HepG2 (cell line): Measurements from ENCODE around the gene ZKSCAN5. TPM values are rescaled to one million over a fixed set of nuclear protein-coding genes. Genes with fewer than 3 reads are reported as not detected.

Experiments
- ASH2L ChIP-seq: fragments of 300-600, 200-600 bp; sonication (generic); IDR thresholded peaks from 2 replicates; pipeline ENCODE4 v1.7.0; 2017; ENCODE audit warnings: low read depth, mild to moderate bottlenecking, moderate library complexity, mixed read lengths, low read length; ENCODE audit not compliant: insufficient read length
- CBX5 ChIP-seq: sonication (generic); formaldehyde crosslinking; IDR thresholded peaks from 2 replicates; pipeline ENCODE4 v1.4.0; 2020; ENCODE audit warnings: missing genetic modification reagents, borderline replicate concordance
- DMTF1 ChIP-seq: sonication (generic); formaldehyde crosslinking; IDR thresholded peaks from 2 replicates; pipeline ENCODE4 v1.4.0; 2020; ENCODE audit warnings: mild to moderate bottlenecking, missing genetic modification reagents
- GMEB1 ChIP-seq: sonication (generic); formaldehyde crosslinking; IDR thresholded peaks from 2 replicates; pipeline ENCODE4 v1.5.1; 2020; ENCODE audit warnings: missing genetic modification reagents, mild to moderate bottlenecking, borderline replicate concordance
- IRF2 ChIP-seq: IDR thresholded peaks from 2 replicates; pipeline ENCODE4 v1.6.1; 2018; ENCODE audit warnings: missing genetic modification reagents, missing compliant biosample characterization
- ISL2 ChIP-seq: sonication (generic); formaldehyde crosslinking; IDR thresholded peaks from 2 replicates; pipeline ENCODE4 v1.5.0; 2020; ENCODE audit warnings: missing genetic modification reagents
- KDM3A ChIP-seq: IDR thresholded peaks from 2 replicates; pipeline ENCODE4 v1.6.1; 2018; ENCODE audit warnings: low read depth, missing compliant biosample characterization
- MAZ ChIP-seq, 2 experiments: sonication (generic) in 1 of 2; formaldehyde crosslinking in 1 of 2; IDR thresholded peaks; 2 replicates each; pipeline versions ENCODE4 v1.5.0 to v1.6.1; 2012 to 2020; ENCODE audit warnings: low read depth in 2 of 2, mild to moderate bottlenecking in 2 of 2, borderline replicate concordance in 1 of 2, improper control_type of control experiment in 1 of 2, low read length in 1 of 2, missing genetic modification reagents in 1 of 2, moderate library complexity in 1 of 2
- MXD4 ChIP-seq: IDR thresholded peaks from 2 replicates; pipeline ENCODE4 v1.6.1; 2016; ENCODE audit warnings: mild to moderate bottlenecking, missing biosample characterization, missing genetic modification reagents
- MYPOP ChIP-seq: sonication (generic); formaldehyde crosslinking; IDR thresholded peaks from 2 replicates; pipeline ENCODE4 v1.8.1; 2023; ENCODE audit warnings: mild to moderate bottlenecking, moderate library complexity, missing genetic modification reagents
- NFE2 ChIP-seq: sonication (generic); formaldehyde crosslinking; IDR thresholded peaks from 2 replicates; pipeline ENCODE4 v1.4.0; 2020; ENCODE audit warnings: missing genetic modification reagents
- NFRKB ChIP-seq: fragments of 450-650 bp; IDR thresholded peaks from 2 replicates; pipeline ENCODE4 v1.6.1; 2017
- PHF5A ChIP-seq: IDR thresholded peaks from one replicate; pipeline ENCODE4 v1.6.1; 2018; ENCODE audit warnings: low read depth, missing genetic modification reagents; ENCODE audit not compliant: unreplicated experiment
- STAT5B ChIP-seq: sonication (generic); formaldehyde crosslinking; IDR thresholded peaks from 2 replicates; pipeline ENCODE4 v1.4.0; 2020; ENCODE audit warnings: missing genetic modification reagents
- UBTF ChIP-seq: sonication (generic); formaldehyde crosslinking; IDR thresholded peaks from 2 replicates; pipeline ENCODE4 v1.4.0; 2020; ENCODE audit warnings: mild to moderate bottlenecking, missing genetic modification reagents
- ZBTB3 ChIP-seq: sonication (generic); formaldehyde crosslinking; IDR thresholded peaks from 2 replicates; pipeline ENCODE4 v1.4.0; 2020; ENCODE audit warnings: low read depth, mild to moderate bottlenecking, moderate library complexity, missing genetic modification reagents, borderline replicate concordance
- ZMYM4 ChIP-seq: sonication (generic); formaldehyde crosslinking; IDR thresholded peaks from 2 replicates; pipeline ENCODE4 v1.8.1; 2023; ENCODE audit warnings: mild to moderate bottlenecking, missing genetic modification reagents
- ZNF343 ChIP-seq: sonication (generic); formaldehyde crosslinking; IDR thresholded peaks from 2 replicates; pipeline ENCODE4 v1.4.0; 2020; ENCODE audit warnings: mild to moderate bottlenecking, missing genetic modification reagents
- ZNF451 ChIP-seq: sonication (generic); formaldehyde crosslinking; IDR thresholded peaks from 2 replicates; pipeline ENCODE4 v1.5.0; 2020; ENCODE audit warnings: mild to moderate bottlenecking, missing genetic modification reagents
- ZNF501 ChIP-seq: sonication (generic); formaldehyde crosslinking; IDR thresholded peaks from 2 replicates; pipeline ENCODE4 v1.5.1; 2020; ENCODE audit warnings: mild to moderate bottlenecking, moderate library complexity, missing genetic modification reagents
- ZNF749 ChIP-seq: sonication (generic); formaldehyde crosslinking; IDR thresholded peaks from 2 replicates; pipeline ENCODE4 v1.8.0; 2022; ENCODE audit warnings: mild to moderate bottlenecking, missing genetic modification reagents, moderate library complexity, borderline replicate concordance
- polyA plus RNA-seq, 8 experiments: library from polyadenylated mRNA; depleted of rRNA in 3 of 8; stranded (reverse) in 7 of 8; unstranded in 1 of 8; fragments of >200 nt; fragmentation: Illumina TruSeq in 4 of 8; extraction: Trizol in 4 of 8; gene quantifications; 2 replicates each; pipeline versions ENCODE4 v1.2.1 to v1.2.3, GENCODE V29; 2011 to 2016; ENCODE audit warnings: low read depth in 4 of 8, missing spikeins in 1 of 8, mixed read lengths in 1 of 8; ENCODE audit not compliant: insufficient read depth in 1 of 8
- total RNA-seq, 5 experiments: library from RNA; depleted of rRNA; stranded (reverse); fragments of >200 nt; fragmentation: Illumina TruSeq; extraction: Trizol; gene quantifications; 2 replicates each; pipeline ENCODE4 v1.2.3, GENCODE V29; 2016; ENCODE audit warnings: low read depth in 1 of 5

Gene ZKSCAN5
- total and polyA plus RNA-seq, 2 of the 13 experiments (the other 11 are each of a cell fraction or from before 2014, with no cell fraction given) = 5.5 to 11.7 TPM

GRCh38 chr7:99551767-99552463 is 47.5 kb downstream of the ZKSCAN5 start, which contains the start of gene FAM200A (continued):
- peak; percentile 66 for TF ChIP-seq GMEB1
- TF ChIP-seq ZNF749 (CRISPR knock-in tag) = no peak
- TF ChIP-seq DMTF1 (CRISPR knock-in tag) = no peak
- peak; percentile 55; the same call in 1 of the 2 replicates for TF ChIP-seq CBX5 (CRISPR knock-in tag)
- peak; percentile 70; the same call in 1 of the 2 replicates for TF ChIP-seq MYPOP (CRISPR knock-in tag)
- TF ChIP-seq STAT5B (CRISPR knock-in tag) = no peak
- TF ChIP-seq ISL2 = no peak
- TF ChIP-seq MXD4 (CRISPR knock-in tag) = peak; percentile 51; the same call in 1 of the 2 replicates
- no peak for TF ChIP-seq ZBTB3 (CRISPR knock-in tag)
- TF ChIP-seq PHF5A (CRISPR knock-in tag) = no peak
- peak; percentile 87 for TF ChIP-seq IRF2
- TF ChIP-seq ZMYM4 (CRISPR knock-in tag) = peak; percentile 70; the same call in 1 of the 2 replicates
- TF ChIP-seq ZNF343 (CRISPR knock-in tag) = no peak
- TF ChIP-seq UBTF (CRISPR knock-in tag) = peak; percentile 69
- peak; percentile 79; the same call in 1 of the 2 replicates for TF ChIP-seq KDM3A (CRISPR knock-in tag)
- peak; percentile 63; the same call in 1 of the 2 replicates for TF ChIP-seq ZNF451 (CRISPR knock-in tag)
- peak; percentile 85 for TF ChIP-seq ASH2L
- no peak for TF ChIP-seq NFE2 (CRISPR knock-in tag)
- TF ChIP-seq MAZ (IDR thresholded peaks at IDR 0.05; ENCODE audit: borderline replicate concordance, low read depth, low read length) = no peak
- peak; percentile 58 for TF ChIP-seq MAZ (CRISPR knock-in tag; IDR thresholded peaks at IDR 0.05; ENCODE audit: low read depth)
- no peak for TF ChIP-seq NFRKB
- TF ChIP-seq ZNF501 (CRISPR knock-in tag) = peak; percentile 75; the same call in 1 of the 2 replicates
